Mesothelial cell of epicardium (in vitro differentiated cells): ENCODE measurements around the gene RAD51B. TPM values are rescaled to one million over a fixed set of nuclear protein-coding genes. Genes with fewer than 3 reads are reported as not detected.

ENCODE experiments used
- DNase-seq, 2 experiments: peaks; one replicate each; pipeline ENCODE4 v3.0.0; 2021; ENCODE audit warnings: low spot score in 2 of 2; ENCODE audit not compliant: unreplicated experiment in 2 of 2
- H3K27ac Mint-ChIP-seq: 2 replicates; pipeline ENCODE4 v1.8.0; 2021; ENCODE audit warnings: mixed read lengths
- H3K27me3 Mint-ChIP-seq: 2 replicates; pipeline ENCODE4 v1.8.0; 2021; ENCODE audit warnings: low read depth, mixed read lengths
- H3K36me3 Mint-ChIP-seq: 2 replicates; pipeline ENCODE4 v1.8.0; 2021; ENCODE audit warnings: mixed read lengths
- H3K4me1 Mint-ChIP-seq: 2 replicates; pipeline ENCODE4 v1.8.0; 2021; ENCODE audit warnings: mixed read lengths
- H3K4me3 Mint-ChIP-seq: 2 replicates; pipeline ENCODE4 v1.8.0; 2021; ENCODE audit warnings: mild to moderate bottlenecking, moderate library complexity, mixed read lengths
- H3K9me3 Mint-ChIP-seq: 2 replicates; pipeline ENCODE4 v1.8.0; 2021; ENCODE audit warnings: mixed read lengths
- CTCF ChIP-seq: fragments of 200-600 bp; sonication (generic); IDR thresholded peaks from one replicate; pipeline ENCODE4 v1.5.0; 2021; ENCODE audit warnings: antibody characterized with exemption; ENCODE audit not compliant: unreplicated experiment
- total RNA-seq: library from RNA; stranded (reverse); gene quantifications from 3 replicates; pipeline ENCODE4 v1.2.1, GENCODE V29; 2021

Gene RAD51B
- total RNA-seq, 1 donor from 2014 or later, result 34.7 TPM

GRCh38 chr14:68689511-68689910 is 869.9 kb downstream of the RAD51B start:
- Mint-ChIP-seq H3K36me3 (no peaks in the 10 kb centered on the region), H3K27ac (peak overlapping the region; percentile 89), H3K4me1 (peaks cover 79% of the 10 kb centered on the region), H3K27me3 (no peaks in the 10 kb centered on the region), H3K9me3 (no peaks in the 10 kb centered on the region), H3K4me3 (no peak overlapping the region)
- no peak for TF ChIP-seq CTCF
- DNase-seq, result no peak

GRCh38 chr14:68690089-68690958 is 870.7 kb downstream of the RAD51B start:
- H3K4me3 Mint-ChIP-seq, result no peak overlapping the region
- H3K27ac Mint-ChIP-seq, result peak overlapping the region; percentile 89
- no peaks in the 10 kb centered on the region for H3K27me3 Mint-ChIP-seq
- no peak for TF ChIP-seq CTCF
- DNase-seq, result no peak
- H3K9me3 Mint-ChIP-seq, result no peaks in the 10 kb centered on the region
- peaks cover 75% of the 10 kb centered on the region for H3K4me1 Mint-ChIP-seq
- no peaks in the 10 kb centered on the region for H3K36me3 Mint-ChIP-seq

- no peak for TF ChIP-seq CTCF
- Mint-ChIP-seq H3K4me1 (peaks cover 67% of the 10 kb centered on the region), H3K27me3 (no peaks in the 10 kb centered on the region), H3K36me3 (no peaks in the 10 kb centered on the region), H3K4me3 (no peak overlapping the region), H3K9me3 (no peaks in the 10 kb centered on the region), H3K27ac (peak overlapping the region; percentile 34)
- no peak for DNase-seq
Measured at GRCh38 chr14:68691031-68691791, 871.6 kb downstream of the RAD51B start.

GRCh38 chr14:68691792-68692118 is 872.2 kb downstream of the RAD51B start:
- H3K4me3 Mint-ChIP-seq, result no peak overlapping the region
- H3K9me3 Mint-ChIP-seq, result no peaks in the 10 kb centered on the region
- DNase-seq, result no peak
- no peak for TF ChIP-seq CTCF
- H3K27ac Mint-ChIP-seq, result no peak overlapping the region
- H3K36me3 Mint-ChIP-seq, result no peaks in the 10 kb centered on the region
- H3K27me3 Mint-ChIP-seq, result no peaks in the 10 kb centered on the region
- H3K4me1 Mint-ChIP-seq, result peaks cover 64% of the 10 kb centered on the region

- H3K4me1 Mint-ChIP-seq, result peaks cover 62% of the 10 kb centered on the region
- H3K4me3 Mint-ChIP-seq, result no peak overlapping the region
- no peaks in the 10 kb centered on the region for H3K9me3 Mint-ChIP-seq
- TF ChIP-seq CTCF, result no peak
- peak overlapping the region; percentile 80 for H3K27ac Mint-ChIP-seq
- no peaks in the 10 kb centered on the region for H3K27me3 Mint-ChIP-seq
- no peak for DNase-seq
- no peaks in the 10 kb centered on the region for H3K36me3 Mint-ChIP-seq
Measured at GRCh38 chr14:68692216-68692615, 872.6 kb downstream of the RAD51B start.
